IMR-90 (cell line): Measurements from ENCODE around the gene MOAP1. TPM values are rescaled to one million over a fixed set of nuclear protein-coding genes. Genes with fewer than 3 reads are reported as not detected.
"Not testable (repeated sequence)": the region's sequence is repeated elsewhere in the genome, so short reads cannot be mapped to it uniquely, and the experiment has no call there.

Experiments
- ATAC-seq: fragments of 200-7000 bp; cut with Tn5 transposase; 2 replicates; pipeline ENCODE4 v1.9.1; 2020; ENCODE audit warnings: low read depth, mild to moderate bottlenecking, moderate library complexity
- BruUV-seq: library from RNA; stranded (reverse); fragments of 400-500 nt; replicated peaks from 2 replicates; lab custom pipeline; 2021; lab: Mats Ljungman, UMichigan
- CTCF ChIA-PET: fragments of 300-600 bp; formaldehyde crosslinking; extraction: SDS; loops from one replicate; lab custom pipeline; 2021; ENCODE audit warnings: antibody characterized with exemption; lab: Yijun Ruan, JAX
- POLR2A ChIA-PET: fragments of 300-600 bp; sonication (Branson Sonifier 250); formaldehyde crosslinking; loops from one replicate; lab custom pipeline; 2022; ENCODE audit warnings: antibody characterized with exemption; ENCODE audit not compliant: unreplicated experiment; lab: Charles Lee
- DNase-seq: peaks from one replicate; pipeline ENCODE4 v3.0.0; 2013
- H2AFZ ChIP-seq: replicated peaks from 2 replicates; pipeline ENCODE3; 2013; ENCODE audit warnings: low read length, mild to moderate bottlenecking; ENCODE audit not compliant: poor library complexity
- H2AK5ac ChIP-seq: 2 replicates; pipeline ENCODE4 v1.6.1; 2013; ENCODE audit warnings: low read depth, low read length, inconsistent platforms
- H2AK9ac ChIP-seq: replicated peaks from 2 replicates; pipeline ENCODE3; 2013; ENCODE audit warnings: mild to moderate bottlenecking, low read depth, low read length, moderate library complexity; ENCODE audit not compliant: poor library complexity
- H2BK120ac ChIP-seq: 2 replicates; pipeline ENCODE4 v1.6.1; 2013; ENCODE audit warnings: low read depth, low read length, inconsistent platforms
- H2BK15ac ChIP-seq: 3 replicates; pipeline ENCODE4 v1.6.1; 2013; ENCODE audit warnings: low read depth, low read length, inconsistent platforms
- H2BK20ac ChIP-seq: 2 replicates; pipeline ENCODE4 v1.6.1; 2013; ENCODE audit warnings: low read depth, mild to moderate bottlenecking, inconsistent platforms, low read length, moderate library complexity
- H2BK5ac ChIP-seq: 2 replicates; pipeline ENCODE4 v1.6.1; 2013; ENCODE audit warnings: mild to moderate bottlenecking, low read depth, low read length, inconsistent platforms; ENCODE audit not compliant: poor library complexity, severe bottlenecking
- H3K14ac ChIP-seq: replicated peaks from 2 replicates; pipeline ENCODE4 v1.6.1; 2013; ENCODE audit warnings: low read depth, low read length, inconsistent platforms
- H3K18ac ChIP-seq: 2 replicates; pipeline ENCODE4 v1.6.1; 2013; ENCODE audit warnings: low read depth, low read length, control low read depth
- H3K23ac ChIP-seq: 2 replicates; pipeline ENCODE4 v1.6.1; 2013; ENCODE audit warnings: low read depth, low read length, inconsistent platforms
- H3K27ac ChIP-seq: 2 replicates; pipeline ENCODE4 v1.5.1; 2013; ENCODE audit warnings: mild to moderate bottlenecking, control low read depth, low read length; ENCODE audit not compliant: insufficient read depth
- H3K27me3 ChIP-seq: 2 replicates; pipeline ENCODE4 v1.6.1; 2013; ENCODE audit warnings: low read length; ENCODE audit not compliant: control insufficient read depth, insufficient read depth
- H3K36me3 ChIP-seq: 2 replicates; pipeline ENCODE4 v1.6.1; 2013; ENCODE audit warnings: low read length, mixed read lengths; ENCODE audit not compliant: control insufficient read depth, insufficient read depth
- H3K4ac ChIP-seq: 2 replicates; pipeline ENCODE4 v1.6.1; 2013; ENCODE audit warnings: low read depth, low read length, inconsistent platforms
- H3K4me1 ChIP-seq: 2 replicates; pipeline ENCODE4 v1.6.1; 2013; ENCODE audit warnings: low read length, mixed read lengths; ENCODE audit not compliant: control insufficient read depth, insufficient read depth
- H3K4me2 ChIP-seq: 2 replicates; pipeline ENCODE4 v1.6.1; 2013; ENCODE audit warnings: low read depth, mild to moderate bottlenecking, control low read depth, low read length, moderate library complexity
- H3K4me3 ChIP-seq: 2 replicates; pipeline ENCODE4 v1.5.1; 2013; ENCODE audit warnings: low read depth, mild to moderate bottlenecking, control low read depth, low read length, moderate library complexity; ENCODE audit not compliant: insufficient read depth
- H3K56ac ChIP-seq: 2 replicates; pipeline ENCODE4 v1.6.1; 2013; ENCODE audit warnings: low read length, inconsistent platforms; ENCODE audit not compliant: insufficient read depth; ENCODE audit errors: extremely low read depth
- H3K79me1 ChIP-seq, 2 experiments: 2 replicates each; pipeline ENCODE4 v1.6.1; 2013; ENCODE audit warnings: low read length in 2 of 2, inconsistent platforms in 1 of 2, low read depth in 1 of 2
- H3K9ac ChIP-seq: 2 replicates; pipeline ENCODE4 v1.6.1; 2013; ENCODE audit warnings: low read depth, low read length, control low read depth
- H3K9me1 ChIP-seq: 2 replicates; pipeline ENCODE4 v1.6.1; 2013; ENCODE audit warnings: low read length, inconsistent platforms; ENCODE audit not compliant: insufficient read depth
- H3K9me3 ChIP-seq: 2 replicates; pipeline ENCODE4 v1.6.1; 2013; ENCODE audit warnings: low read length; ENCODE audit not compliant: control insufficient read depth, insufficient read depth
- H4K20me1 ChIP-seq: 2 replicates; pipeline ENCODE4 v1.6.1; 2013; ENCODE audit warnings: low read length, inconsistent platforms; ENCODE audit not compliant: insufficient read depth
- H4K5ac ChIP-seq: 2 replicates; pipeline ENCODE4 v1.6.1; 2013; ENCODE audit warnings: mild to moderate bottlenecking, low read depth, low read length, control low read depth
- H4K8ac ChIP-seq, 2 experiments: 2 replicates each; pipeline ENCODE4 v1.6.1; 2013; ENCODE audit warnings: low read depth in 2 of 2, low read length in 2 of 2, control low read depth in 1 of 2, inconsistent platforms in 1 of 2
- H4K91ac ChIP-seq: 2 replicates; pipeline ENCODE4 v1.6.1; 2013; ENCODE audit warnings: low read depth, low read length, inconsistent platforms; ENCODE audit not compliant: insufficient read depth
- WGBS, 2 experiments: methylation state at CpG; one replicate each; pipeline versions ENCODE4 v1.1.5 to v1.1.7; 2013; ENCODE audit warnings: missing lambda C conversion rate in 2 of 2; ENCODE audit not compliant: insufficient read length in 1 of 2; ENCODE audit errors: extremely low coverage in 2 of 2; 5-methylcytosine and 5-hydroxymethylcytosine counted together
- dilution Hi-C: fragments of 300-500 bp; cut with HindIII; formaldehyde crosslinking; loops from one replicate; pipeline ENCODE4 v1.14.3; 2018; ENCODE audit warnings: low sequenced_read_pairs; ENCODE audit not compliant: unreplicated experiment
- in situ Hi-C: fragments of 300-500 bp; cut with MboI; formaldehyde crosslinking; loops from 3 replicates; pipeline ENCODE4 v1.14.3; 2019; ENCODE audit warnings: low sequenced_read_pairs, inconsistent platforms, mixed read lengths
- intact Hi-C: fragments of 100-400 bp; cut with micrococcal nuclease; formaldehyde crosslinking; loops from 2 replicates; pipeline ENCODE4 v1.10.0; 2022
- polyA plus RNA-seq, 3 experiments: library from polyadenylated mRNA; depleted of rRNA; stranded (reverse); fragments of >200 nt; gene quantifications; 2 replicates each; pipeline ENCODE4 v1.2.3, GENCODE V29; 2012; ENCODE audit warnings: low replicate concordance in 1 of 3
- total RNA-seq: library from RNA; depleted of rRNA; stranded (reverse); fragments of >200 nt; gene quantifications from 2 replicates; pipeline ENCODE4 v1.2.3, GENCODE V29; 2012

MOAP1 gene
- total and polyA plus RNA-seq, 2 of the 4 experiments (the other 2 are of a cell fraction): 9.9 to 13.2 TPM

- H2BK120ac ChIP-seq, H3K9me1 ChIP-seq, H3K4me3 ChIP-seq, intact Hi-C loops, in situ Hi-C loops, H3K4me2 ChIP-seq, H2BK15ac ChIP-seq, H2BK20ac ChIP-seq, H3K9me3 ChIP-seq, dilution Hi-C loops, H2AK9ac ChIP-seq, H3K27me3 ChIP-seq, BruUV-seq, H3K9ac ChIP-seq, POLR2A ChIA-PET, DNase-seq, H4K20me1 ChIP-seq, H2AK5ac ChIP-seq, H3K14ac ChIP-seq, H3K36me3 ChIP-seq, H4K91ac ChIP-seq, H3K23ac ChIP-seq, H4K5ac ChIP-seq, H3K79me1 ChIP-seq, H3K18ac ChIP-seq, H3K27ac ChIP-seq, H4K8ac ChIP-seq, H3K56ac ChIP-seq, H3K4ac ChIP-seq, H2BK5ac ChIP-seq, H2AFZ ChIP-seq, ATAC-seq, H3K4me1 ChIP-seq: not testable (repeated sequence)
- WGBS, 2 experiments: no CpG with 5 or more reads among the region's 6 CpGs
- CTCF ChIA-PET: interaction anchor here (0.6 to 2.1 kb wide), 2 partner anchors 56 to 139 kb away, joined by 3 to 6 read pairs; no protein-coding TSS in a partner anchor
These were observed 15.1 kb downstream of the MOAP1 start for GRCh38 chr14:93169619-93170018.
